Parathyroid adenoma (tissue), 2 donors: ENCODE results near the gene NT5DC3.

ENCODE experiments used
- H2AFZ ChIP-seq: fragments of 300-600 bp; sonication (generic); one replicate; pipeline ENCODE4 v1.7.0; 2017; ENCODE audit warnings: antibody characterized with exemption, mild to moderate bottlenecking
- H3K27ac ChIP-seq: fragments of 300-600 bp; sonication (generic); one replicate; pipeline ENCODE4 v1.7.0; 2017
- H3K27me3 ChIP-seq: fragments of 300-600 bp; sonication (generic); one replicate; pipeline ENCODE4 v1.7.0; 2017; ENCODE audit warnings: low read length; ENCODE audit not compliant: control insufficient read depth, insufficient read depth
- H3K36me3 ChIP-seq: fragments of 300-600 bp; sonication (generic); one replicate; pipeline ENCODE4 v1.7.0; 2017; ENCODE audit warnings: low read length; ENCODE audit not compliant: control insufficient read depth, insufficient read depth
- H3K4me1 ChIP-seq: fragments of 300-600 bp; sonication (generic); one replicate; pipeline ENCODE4 v1.7.0; 2017; ENCODE audit warnings: control low read depth
- H3K4me2 ChIP-seq: fragments of 300-600 bp; sonication (generic); one replicate; pipeline ENCODE4 v1.7.0; 2017; ENCODE audit warnings: low read length
- H3K4me3 ChIP-seq: fragments of 300-600 bp; sonication (generic); one replicate; pipeline ENCODE4 v1.7.0; 2017; ENCODE audit warnings: low read depth, low read length
- H3K79me2 ChIP-seq: fragments of 300-600 bp; sonication (generic); one replicate; pipeline ENCODE4 v1.7.0; 2017; ENCODE audit warnings: control low read depth
- H3K9ac ChIP-seq: fragments of 300-600 bp; sonication (generic); one replicate; pipeline ENCODE4 v1.7.0; 2017; ENCODE audit warnings: mild to moderate bottlenecking
- H3K9me3 ChIP-seq: fragments of 300-600 bp; sonication (generic); one replicate; pipeline ENCODE4 v1.7.0; 2017; ENCODE audit warnings: low read length; ENCODE audit not compliant: control insufficient read depth
- TF ChIP-seq, protein P1 (sequence below): fragments of 300-600 bp; sonication (generic); IDR thresholded peaks from one replicate; pipeline ENCODE4 v1.7.0; 2017; ENCODE audit warnings: antibody characterized with exemption, mild to moderate bottlenecking
- donor health status: primary hyperparathyroidism.

NT5DC3 gene

DNA sequence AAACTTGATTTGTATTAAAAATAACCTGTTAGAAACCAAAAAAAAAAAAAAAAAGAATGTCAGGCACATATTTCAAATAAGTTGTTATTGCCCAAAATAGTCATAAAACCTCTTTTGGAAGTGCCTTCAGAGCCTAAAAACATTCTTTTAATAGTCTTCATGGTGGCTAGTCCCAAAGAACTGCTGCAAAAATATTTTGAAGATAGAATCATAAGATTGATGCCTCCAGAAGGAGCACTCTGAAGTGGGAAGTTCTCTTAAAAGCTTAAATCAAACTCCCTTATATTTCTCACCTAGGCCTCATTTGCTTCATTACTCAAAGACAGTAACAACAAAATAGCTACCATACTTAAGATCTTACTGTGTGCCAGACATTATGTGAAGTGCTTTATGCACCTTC lies 27.2 kb upstream of the NT5DC3 start:
- Histone ChIP-seq H3K79me2 (no peaks in the 10 kb centered on the region), H3K36me3 (no peaks in the 10 kb centered on the region), H3K9me3 (no peaks in the 10 kb centered on the region), H3K9ac (no peak overlapping the region), H3K27ac (no peak overlapping the region), H3K4me1 (no peaks in the 10 kb centered on the region), H3K27me3 (no peaks in the 10 kb centered on the region), H3K4me2 (no peak overlapping the region), H3K4me3 (no peak overlapping the region), H2AFZ (no peak overlapping the region)
- TF ChIP-seq, protein P1, sequence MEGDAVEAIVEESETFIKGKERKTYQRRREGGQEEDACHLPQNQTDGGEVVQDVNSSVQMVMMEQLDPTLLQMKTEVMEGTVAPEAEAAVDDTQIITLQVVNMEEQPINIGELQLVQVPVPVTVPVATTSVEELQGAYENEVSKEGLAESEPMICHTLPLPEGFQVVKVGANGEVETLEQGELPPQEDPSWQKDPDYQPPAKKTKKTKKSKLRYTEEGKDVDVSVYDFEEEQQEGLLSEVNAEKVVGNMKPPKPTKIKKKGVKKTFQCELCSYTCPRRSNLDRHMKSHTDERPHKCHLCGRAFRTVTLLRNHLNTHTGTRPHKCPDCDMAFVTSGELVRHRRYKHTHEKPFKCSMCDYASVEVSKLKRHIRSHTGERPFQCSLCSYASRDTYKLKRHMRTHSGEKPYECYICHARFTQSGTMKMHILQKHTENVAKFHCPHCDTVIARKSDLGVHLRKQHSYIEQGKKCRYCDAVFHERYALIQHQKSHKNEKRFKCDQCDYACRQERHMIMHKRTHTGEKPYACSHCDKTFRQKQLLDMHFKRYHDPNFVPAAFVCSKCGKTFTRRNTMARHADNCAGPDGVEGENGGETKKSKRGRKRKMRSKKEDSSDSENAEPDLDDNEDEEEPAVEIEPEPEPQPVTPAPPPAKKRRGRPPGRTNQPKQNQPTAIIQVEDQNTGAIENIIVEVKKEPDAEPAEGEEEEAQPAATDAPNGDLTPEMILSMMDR, result no peak

DNA sequence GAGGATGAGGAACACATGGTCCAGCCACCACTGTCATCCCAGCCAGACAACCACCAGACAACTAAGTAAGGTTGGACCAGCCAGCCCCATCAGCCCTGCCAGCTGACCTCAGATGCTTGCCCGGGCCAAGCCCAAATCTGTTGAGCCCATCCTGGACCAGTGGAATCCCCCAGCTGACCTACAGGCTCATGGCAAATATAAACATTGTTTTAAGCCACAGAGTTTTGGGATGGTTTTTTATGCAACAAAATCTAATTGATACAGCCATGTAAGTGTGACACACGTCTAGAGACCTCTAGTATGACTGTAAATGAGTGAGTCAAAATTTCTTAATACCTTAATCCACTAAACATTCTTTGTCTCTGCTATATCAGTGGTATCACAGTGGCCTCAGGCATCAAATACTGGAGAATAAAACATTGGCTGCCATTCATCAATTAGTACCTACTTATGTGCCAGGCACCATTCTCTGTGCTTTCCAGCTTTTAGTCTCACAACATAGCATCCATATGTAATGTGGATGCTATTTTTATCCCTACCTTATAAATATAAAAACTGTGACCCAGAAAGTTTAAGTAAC lies 24.2 kb upstream of the NT5DC3 start:
- Histone ChIP-seq H3K9ac (no peak overlapping the region), H3K27ac (no peak overlapping the region), H3K4me2 (no peak overlapping the region), H3K27me3 (no peaks in the 10 kb centered on the region), H3K9me3 (no peaks in the 10 kb centered on the region), H2AFZ (no peak overlapping the region), H3K79me2 (no peaks in the 10 kb centered on the region), H3K36me3 (no peaks in the 10 kb centered on the region), H3K4me1 (no peaks in the 10 kb centered on the region), H3K4me3 (no peak overlapping the region)
- TF ChIP-seq, protein P1, result no peak

DNA sequence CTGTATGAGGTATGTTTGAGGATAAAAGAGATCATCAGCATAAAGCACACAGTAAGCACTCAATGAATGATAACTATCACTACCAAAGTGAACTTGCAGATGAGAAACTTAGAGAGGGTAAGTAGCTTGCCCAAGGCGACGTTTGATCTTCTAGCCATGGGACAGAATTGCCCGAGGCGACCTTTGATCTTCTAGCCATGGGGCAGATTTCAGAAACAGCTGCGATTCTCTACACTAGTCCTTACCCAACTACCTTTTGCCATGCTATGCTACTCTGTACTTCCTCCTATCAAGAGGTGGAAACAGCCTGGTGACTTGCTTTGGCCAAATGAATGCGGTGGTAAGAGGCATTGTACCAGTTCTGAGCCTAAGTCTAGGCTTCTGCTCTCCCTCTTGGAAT lies 23.7 kb upstream of the NT5DC3 start:
- Histone ChIP-seq H3K36me3 (no peaks in the 10 kb centered on the region), H2AFZ (no peak overlapping the region), H3K9me3 (no peaks in the 10 kb centered on the region), H3K4me2 (no peak overlapping the region), H3K4me1 (no peaks in the 10 kb centered on the region), H3K27ac (no peak overlapping the region), H3K9ac (no peak overlapping the region), H3K27me3 (no peaks in the 10 kb centered on the region), H3K4me3 (no peak overlapping the region), H3K79me2 (no peaks in the 10 kb centered on the region)
- TF ChIP-seq, protein P1, result no peak

DNA sequence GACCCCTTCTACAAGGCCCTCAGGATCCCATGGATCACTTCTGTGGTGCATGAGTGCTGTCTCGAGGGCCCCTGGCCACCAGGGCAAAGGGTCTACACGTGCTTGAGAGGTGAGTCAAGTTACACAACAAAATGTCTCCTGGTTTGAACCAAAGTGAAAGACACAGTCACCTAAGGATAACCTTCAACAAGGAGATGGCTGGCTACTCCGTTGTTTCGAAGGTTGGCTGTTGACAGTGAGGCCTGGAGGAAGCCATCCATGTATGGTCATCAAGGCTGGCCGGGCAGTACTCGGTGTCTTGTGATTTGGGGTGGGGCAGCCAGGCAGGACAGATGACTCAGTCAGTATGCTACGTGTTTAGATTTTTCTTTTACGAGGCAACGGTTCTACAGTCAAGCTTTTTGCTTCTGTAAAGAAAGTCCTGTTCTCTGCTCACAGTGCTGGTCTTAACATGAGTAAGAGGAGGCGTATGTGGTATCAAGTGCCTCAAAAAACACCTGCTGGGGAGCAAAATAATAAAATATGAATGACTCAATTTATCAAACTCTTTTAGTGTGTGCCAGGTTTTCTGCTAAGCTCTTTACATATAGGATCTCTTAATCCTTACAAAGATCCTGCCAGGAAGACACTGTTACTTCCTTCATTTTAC lies 18.0 kb upstream of the NT5DC3 start:
- Histone ChIP-seq H3K79me2 (no peaks in the 10 kb centered on the region), H3K9ac (no peak overlapping the region), H3K36me3 (no peaks in the 10 kb centered on the region), H3K4me3 (no peak overlapping the region), H3K27me3 (no peaks in the 10 kb centered on the region), H3K4me1 (no peaks in the 10 kb centered on the region), H3K9me3 (no peaks in the 10 kb centered on the region), H2AFZ (no peak overlapping the region), H3K4me2 (no peak overlapping the region), H3K27ac (no peak overlapping the region)
- TF ChIP-seq, protein P1, result no peak

DNA sequence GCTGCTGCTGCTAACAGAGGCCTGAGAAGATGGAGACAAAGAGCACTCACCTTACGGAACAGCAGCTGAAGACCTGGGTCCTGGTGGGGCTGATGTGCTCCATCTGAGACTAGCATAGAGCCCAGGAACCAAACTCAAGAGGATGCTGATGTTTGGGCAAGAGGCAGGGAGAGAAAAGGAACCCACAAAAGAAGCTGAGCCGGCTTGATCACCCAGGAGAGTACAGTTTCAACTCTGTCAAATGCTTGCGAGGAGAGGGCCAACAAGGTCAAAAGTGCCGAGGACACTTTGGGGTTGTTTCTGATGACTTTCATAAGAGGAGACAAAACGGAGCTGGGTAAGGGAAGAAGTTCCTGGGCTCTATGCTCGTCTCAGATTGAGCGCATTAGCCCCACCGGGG lies 17.3 kb upstream of the NT5DC3 start:
- no peak overlapping the region for H3K9ac ChIP-seq
- H3K4me2 ChIP-seq, result no peak overlapping the region
- no peaks in the 10 kb centered on the region for H3K4me1 ChIP-seq
- H2AFZ ChIP-seq, result no peak overlapping the region
- TF ChIP-seq, protein P1, result no peak
- H3K9me3 ChIP-seq, result no peaks in the 10 kb centered on the region
- H3K27me3 ChIP-seq, result no peaks in the 10 kb centered on the region
- H3K79me2 ChIP-seq, result no peaks in the 10 kb centered on the region
- H3K27ac ChIP-seq, result no peak overlapping the region
- no peak overlapping the region for H3K4me3 ChIP-seq
- H3K36me3 ChIP-seq, result no peaks in the 10 kb centered on the region
